CD4-positive, alpha-beta T cell treated with Interleukin-17A for 1 hour (primary cell): Measurements from ENCODE around the gene ANKS1A.
A peak's percentile ranks its signal among the peaks of the same experiment; 100 is the strongest.
"Not testable (repeated sequence)": the region's sequence is repeated elsewhere in the genome, so short reads cannot be mapped to it uniquely, and the experiment has no call there.

Experiments
- DNase-seq: peaks from one replicate; pipeline ENCODE4 v3.0.0-alpha.2; 2020

ANKS1A gene, protein sequence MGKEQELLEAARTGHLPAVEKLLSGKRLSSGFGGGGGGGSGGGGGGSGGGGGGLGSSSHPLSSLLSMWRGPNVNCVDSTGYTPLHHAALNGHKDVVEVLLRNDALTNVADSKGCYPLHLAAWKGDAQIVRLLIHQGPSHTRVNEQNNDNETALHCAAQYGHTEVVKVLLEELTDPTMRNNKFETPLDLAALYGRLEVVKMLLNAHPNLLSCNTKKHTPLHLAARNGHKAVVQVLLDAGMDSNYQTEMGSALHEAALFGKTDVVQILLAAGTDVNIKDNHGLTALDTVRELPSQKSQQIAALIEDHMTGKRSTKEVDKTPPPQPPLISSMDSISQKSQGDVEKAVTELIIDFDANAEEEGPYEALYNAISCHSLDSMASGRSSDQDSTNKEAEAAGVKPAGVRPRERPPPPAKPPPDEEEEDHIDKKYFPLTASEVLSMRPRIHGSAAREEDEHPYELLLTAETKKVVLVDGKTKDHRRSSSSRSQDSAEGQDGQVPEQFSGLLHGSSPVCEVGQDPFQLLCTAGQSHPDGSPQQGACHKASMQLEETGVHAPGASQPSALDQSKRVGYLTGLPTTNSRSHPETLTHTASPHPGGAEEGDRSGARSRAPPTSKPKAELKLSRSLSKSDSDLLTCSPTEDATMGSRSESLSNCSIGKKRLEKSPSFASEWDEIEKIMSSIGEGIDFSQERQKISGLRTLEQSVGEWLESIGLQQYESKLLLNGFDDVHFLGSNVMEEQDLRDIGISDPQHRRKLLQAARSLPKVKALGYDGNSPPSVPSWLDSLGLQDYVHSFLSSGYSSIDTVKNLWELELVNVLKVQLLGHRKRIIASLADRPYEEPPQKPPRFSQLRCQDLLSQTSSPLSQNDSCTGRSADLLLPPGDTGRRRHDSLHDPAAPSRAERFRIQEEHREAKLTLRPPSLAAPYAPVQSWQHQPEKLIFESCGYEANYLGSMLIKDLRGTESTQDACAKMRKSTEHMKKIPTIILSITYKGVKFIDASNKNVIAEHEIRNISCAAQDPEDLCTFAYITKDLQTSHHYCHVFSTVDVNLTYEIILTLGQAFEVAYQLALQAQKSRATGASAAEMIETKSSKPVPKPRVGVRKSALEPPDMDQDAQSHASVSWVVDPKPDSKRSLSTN

DNA sequence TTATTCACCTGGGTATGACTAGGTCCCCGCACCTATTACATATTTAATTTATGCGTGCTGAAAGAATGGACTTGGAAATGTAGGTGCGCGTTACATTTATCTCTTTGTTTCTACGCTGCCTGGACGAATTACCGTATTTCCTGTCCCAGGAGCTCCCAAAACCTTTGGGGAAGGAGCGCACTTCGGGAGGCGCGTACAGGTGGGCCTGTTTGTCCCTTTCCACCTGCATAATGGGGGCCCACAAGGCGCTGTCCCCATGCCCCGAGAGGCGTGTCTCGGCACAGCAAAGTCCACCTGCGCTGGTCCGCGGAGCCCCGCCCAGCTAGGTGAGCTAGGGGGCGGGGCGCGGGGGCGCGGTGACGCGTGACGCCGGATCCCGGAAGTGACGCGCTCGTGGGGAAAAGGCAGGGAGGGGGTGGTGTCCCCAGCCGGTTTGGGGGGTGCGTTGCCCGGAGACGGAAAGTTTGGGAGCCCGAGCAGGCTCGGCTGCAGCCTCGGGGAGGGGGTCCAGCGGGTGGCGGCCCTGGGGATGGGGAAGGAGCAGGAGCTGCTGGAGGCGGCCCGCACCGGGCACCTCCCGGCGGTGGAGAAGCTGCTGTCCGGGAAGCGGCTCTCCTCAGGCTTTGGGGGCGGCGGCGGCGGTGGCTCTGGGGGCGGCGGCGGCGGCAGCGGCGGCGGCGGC lies at the start of gene ANKS1A:
ANKS1A (plus strand) TSS at position 382 of the 682 bp plus-strand sequence; CDS start at position 530, 148 bp downstream.
- peak; percentile 94 for DNase-seq

GRCh38 chr6:34839666-34840352 lies 49.2 kb upstream of the ANKS1A start:
- no peak for DNase-seq

GRCh38 chr6:34849066-34849465 lies 40.0 kb upstream of the ANKS1A start:
- not testable (repeated sequence) for DNase-seq

DNA sequence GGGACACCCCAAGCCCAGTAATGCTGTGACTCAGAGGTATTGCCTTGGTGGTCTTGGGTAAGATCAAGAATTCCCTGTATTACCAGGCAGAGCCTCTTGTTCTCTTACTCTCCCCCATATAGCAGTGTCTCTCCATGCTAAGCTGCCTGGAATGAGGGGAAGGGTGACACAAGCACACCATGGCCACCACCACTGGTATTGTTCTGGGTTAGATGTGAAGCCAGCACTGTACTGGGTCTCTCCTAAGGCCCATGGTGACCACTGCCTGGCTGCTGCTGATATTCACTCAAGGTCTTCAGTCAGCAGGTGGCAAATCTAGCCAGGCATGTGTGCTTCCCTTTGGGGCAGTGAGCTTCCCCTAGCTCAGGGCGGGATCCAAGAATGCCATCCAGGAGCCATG lies 37.7 kb upstream of the ANKS1A start:
- no peak for DNase-seq

GRCh38 chr6:34852406-34853085 lies 36.5 kb upstream of the ANKS1A start:
- DNase-seq = no peak

DNA sequence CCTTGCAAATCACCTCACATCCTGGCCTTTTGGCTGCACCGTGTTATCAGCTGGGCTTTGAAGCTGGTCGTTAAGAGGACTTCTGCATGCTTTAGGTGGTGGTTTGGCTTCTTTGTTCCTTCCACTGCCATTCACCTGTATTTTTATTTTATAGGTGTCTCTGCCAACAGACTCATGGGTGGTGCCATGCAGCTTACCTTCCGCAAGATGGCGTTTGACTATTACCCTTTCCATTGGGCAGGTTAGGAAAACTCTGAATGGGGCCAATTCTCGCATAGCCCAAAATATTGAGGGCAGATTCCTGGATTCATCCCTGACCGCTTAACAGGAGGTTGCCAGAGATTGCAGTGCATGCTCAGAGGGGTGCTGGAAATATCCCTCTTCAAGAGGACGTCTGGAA lies 33.6 kb upstream of the ANKS1A start:
- no peak for DNase-seq

GRCh38 chr6:34858681-34859080 lies 30.4 kb upstream of the ANKS1A start:
- DNase-seq = no peak

GRCh38 chr6:34859951-34860350 lies 29.1 kb upstream of the ANKS1A start:
- no peak for DNase-seq

DNA sequence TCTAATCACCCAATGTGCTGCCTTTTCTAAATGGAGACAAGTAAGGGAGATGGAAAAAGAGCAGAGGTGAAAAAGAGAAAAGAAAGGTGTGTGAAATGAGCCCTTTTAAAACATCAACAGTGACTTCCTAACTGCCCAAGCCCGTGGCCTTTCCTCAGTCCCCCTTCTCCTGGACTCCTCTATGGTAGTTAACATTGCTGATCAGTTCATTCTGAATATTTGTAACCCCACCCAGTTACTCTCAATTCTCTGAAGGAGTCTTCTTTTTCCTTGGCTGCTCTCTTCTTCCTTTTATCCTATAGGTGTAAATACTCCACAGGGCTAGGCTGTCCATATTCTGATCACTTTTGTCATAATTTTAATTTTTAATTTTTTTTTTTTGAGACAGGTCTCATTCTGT lies 28.3 kb upstream of the ANKS1A start:
- no peak for DNase-seq

DNA sequence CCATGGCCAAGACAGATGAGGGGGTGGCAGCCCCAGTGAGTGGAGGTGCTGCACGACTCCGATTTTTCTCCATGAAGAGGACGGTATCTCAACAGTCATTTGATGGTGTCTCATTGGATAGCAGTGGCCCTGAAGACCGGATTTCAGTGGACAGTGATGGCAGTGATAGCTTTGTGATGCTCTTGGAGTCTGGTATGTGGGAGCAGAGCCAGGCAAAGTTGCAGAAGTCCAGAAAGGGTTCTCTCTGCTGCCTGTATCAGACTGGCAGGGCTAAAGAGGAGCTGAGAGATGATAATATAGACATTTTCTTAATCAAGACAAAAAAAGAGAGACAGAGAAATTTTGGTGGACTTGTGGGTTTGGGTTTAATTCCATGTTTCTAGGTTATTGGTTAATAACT lies 25.0 kb upstream of the ANKS1A start:
- no peak for DNase-seq

DNA sequence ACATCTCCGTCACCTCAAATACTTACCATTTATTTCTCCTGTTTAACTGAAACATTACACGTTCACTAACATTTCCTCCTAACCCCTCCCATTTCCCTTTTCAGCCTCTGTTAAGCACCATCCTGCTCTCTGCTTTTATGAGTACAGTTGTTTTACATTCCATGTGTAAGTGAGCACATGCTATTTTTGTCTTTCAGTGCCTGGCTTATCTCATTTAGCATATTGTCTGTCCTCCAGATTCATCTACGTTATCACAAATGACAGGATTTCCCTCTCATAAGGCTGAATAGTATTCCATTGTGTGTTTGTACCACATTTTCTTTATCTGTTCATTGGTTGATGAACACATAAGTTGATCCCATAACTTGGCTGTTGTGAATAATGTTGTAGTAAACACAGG lies 23.9 kb upstream of the ANKS1A start:
- DNase-seq = no peak

DNA sequence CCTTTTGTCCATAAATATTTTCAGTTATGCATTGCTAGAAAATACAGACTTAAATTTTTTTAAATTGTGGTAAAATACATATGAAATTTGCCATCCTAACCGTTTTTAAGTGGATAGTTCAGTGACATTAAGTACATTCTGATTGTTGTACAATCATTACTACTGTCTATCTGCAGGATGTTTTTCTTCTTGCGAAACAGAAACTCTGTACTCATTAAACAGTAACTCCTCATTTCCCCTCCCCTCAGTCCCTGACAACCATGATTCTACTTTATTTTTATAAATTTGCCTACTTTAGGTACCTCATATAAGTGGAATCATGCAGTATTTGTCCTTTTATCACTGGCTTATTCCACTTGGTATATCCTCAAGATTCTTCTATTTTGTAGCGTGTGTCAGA lies 22.5 kb upstream of the ANKS1A start:
- DNase-seq = no peak

DNA sequence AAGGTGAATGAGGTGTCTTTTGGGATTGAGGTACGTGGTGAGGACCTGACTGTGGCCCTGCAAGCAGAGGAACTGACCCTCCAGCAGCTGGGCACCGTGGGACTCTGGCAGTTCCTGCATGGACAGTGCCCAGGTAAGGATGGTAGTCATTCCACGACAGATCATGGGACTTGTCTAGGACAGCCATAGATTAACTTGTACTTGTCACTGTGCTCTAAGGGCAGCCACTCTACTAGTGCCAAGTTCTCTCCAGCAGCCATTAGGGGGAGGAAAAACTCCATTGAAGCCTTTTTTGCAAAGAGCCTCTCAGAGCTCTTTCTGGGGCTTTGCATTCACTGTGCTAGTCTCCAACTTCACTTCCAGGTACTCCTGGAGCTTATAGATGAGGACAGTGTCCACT lies 21.6 kb upstream of the ANKS1A start:
- DNase-seq = no peak

- DNase-seq = no peak
Measured at GRCh38 chr6:34871853-34872252, 17.2 kb upstream of the ANKS1A start.

- no peak for DNase-seq
Measured at GRCh38 chr6:34872332-34872731, 16.7 kb upstream of the ANKS1A start.

DNA sequence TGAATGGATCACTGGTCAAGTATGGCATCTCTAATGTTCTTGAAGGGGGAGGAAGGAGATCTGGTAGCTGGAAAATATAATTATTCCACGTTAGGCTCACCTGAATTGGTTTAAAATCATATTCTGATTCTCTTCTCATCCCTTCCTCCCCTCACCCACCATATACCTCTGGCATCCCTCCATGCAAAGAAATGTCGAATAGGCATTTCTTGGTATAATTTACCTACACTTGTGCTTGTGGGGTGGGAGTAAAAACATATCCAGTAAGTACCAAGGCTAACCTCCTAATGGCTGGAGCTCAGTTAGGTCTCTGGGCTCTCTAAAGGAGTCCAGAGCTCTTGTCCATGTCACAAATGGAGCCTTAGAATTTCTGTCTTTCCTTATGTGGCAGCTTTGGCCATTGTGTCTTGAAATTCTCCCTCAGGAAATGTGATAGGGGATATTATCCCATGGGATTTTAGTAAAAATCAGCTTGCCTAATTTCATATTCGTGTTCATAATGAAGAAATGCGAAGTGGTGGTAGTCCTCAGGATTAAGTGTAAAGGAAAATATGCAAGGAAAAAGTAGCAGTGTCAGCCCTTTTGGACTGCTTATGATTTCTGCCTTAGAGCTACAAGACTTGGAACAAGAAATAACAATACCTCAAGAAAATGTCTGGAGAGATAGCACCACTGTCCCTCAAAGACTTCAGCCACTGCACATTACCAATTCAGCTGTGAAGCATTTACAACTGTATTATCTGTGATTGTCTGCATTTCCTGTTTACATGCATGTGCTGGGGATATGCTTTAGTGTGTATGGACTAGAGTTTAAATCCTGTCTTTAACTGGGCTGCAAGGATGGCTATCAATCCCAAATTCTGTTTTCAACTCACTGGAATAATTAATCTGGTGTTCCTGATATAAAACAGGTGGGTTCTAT lies 13.5 kb upstream of the ANKS1A start:
- DNase-seq = no peak

DNA sequence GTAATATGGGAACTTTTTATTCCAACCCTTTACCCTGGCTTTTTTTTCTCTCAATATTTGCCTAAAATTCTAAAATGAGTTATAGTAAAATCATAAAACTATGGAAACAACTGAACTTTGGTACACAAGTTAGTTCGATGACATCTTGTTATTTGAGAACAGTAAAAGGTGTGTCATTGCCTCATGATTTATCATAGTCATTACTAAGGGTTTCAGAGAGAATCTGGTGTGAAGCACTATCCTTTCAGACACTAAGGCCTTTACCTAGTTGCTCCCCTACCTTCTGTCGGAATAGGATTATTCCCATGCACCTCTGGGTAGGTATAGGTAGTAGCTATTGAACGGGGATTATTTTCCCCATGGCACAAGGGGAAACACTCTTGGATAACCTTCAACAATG lies 12.6 kb upstream of the ANKS1A start:
- no peak for DNase-seq

DNA sequence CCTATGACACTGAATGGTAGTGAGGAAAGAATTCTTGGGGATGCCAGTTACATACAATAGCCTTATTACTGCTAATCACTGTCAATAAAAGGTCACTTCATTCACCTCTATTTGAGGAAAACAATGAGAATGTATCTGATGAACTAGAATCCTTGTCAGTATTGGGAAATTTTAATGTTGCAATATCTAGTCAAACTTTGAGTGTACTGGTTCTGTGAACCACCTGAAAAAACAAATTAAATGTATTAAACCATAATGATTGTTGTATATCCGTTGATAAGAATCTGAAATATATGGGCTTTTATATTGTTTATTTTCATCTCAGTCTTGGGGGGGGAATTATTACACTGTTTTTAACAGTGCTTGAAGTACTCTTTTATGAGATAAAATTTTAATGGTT lies 11.8 kb upstream of the ANKS1A start:
- no peak for DNase-seq

- DNase-seq = no peak
Measured at GRCh38 chr6:34877869-34878485, 11.1 kb upstream of the ANKS1A start.

GRCh38 chr6:34884073-34884472 lies 5.0 kb upstream of the ANKS1A start:
- DNase-seq = not testable (repeated sequence)
